ENCODE results near the gene GPRIN3.

DNA sequence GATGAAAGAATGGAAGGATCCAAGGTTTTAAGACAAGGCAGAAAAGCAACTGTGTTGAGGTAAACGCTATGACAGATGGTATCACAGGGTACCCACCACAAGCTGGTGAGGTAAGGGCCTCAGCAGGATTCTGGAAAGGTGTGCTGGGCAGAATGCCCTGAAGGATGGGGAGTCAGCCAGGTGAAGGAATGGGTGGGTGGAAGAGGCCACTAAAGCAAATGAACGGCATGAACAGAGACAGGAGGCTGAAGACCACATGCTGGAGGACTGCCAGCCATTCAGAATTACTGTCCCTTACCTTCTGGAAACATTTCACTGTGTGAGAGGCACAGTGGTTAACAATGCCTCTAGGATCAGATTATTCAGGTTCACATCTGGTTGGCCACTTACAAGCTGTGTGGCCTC lies 23.6 kb downstream of the GPRIN3 start:
- no peak for TF ChIP-seq POLR2AphosphoS5 (IDR thresholded peaks at IDR 0.05; ENCODE audit: low read depth)
- no peak for TF ChIP-seq REST (IDR thresholded peaks at IDR 0.05; ENCODE audit: insufficient replicate concordance, low read depth)
- TF ChIP-seq, protein P1, sequence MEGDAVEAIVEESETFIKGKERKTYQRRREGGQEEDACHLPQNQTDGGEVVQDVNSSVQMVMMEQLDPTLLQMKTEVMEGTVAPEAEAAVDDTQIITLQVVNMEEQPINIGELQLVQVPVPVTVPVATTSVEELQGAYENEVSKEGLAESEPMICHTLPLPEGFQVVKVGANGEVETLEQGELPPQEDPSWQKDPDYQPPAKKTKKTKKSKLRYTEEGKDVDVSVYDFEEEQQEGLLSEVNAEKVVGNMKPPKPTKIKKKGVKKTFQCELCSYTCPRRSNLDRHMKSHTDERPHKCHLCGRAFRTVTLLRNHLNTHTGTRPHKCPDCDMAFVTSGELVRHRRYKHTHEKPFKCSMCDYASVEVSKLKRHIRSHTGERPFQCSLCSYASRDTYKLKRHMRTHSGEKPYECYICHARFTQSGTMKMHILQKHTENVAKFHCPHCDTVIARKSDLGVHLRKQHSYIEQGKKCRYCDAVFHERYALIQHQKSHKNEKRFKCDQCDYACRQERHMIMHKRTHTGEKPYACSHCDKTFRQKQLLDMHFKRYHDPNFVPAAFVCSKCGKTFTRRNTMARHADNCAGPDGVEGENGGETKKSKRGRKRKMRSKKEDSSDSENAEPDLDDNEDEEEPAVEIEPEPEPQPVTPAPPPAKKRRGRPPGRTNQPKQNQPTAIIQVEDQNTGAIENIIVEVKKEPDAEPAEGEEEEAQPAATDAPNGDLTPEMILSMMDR (IDR thresholded peaks at IDR 0.05; ENCODE audit: insufficient read depth, low read length) = no peak
- no peak for TF ChIP-seq GABPA (IDR thresholded peaks at IDR 0.05; ENCODE audit: low read depth)

All from HL-60 (cell line).